A549 (cell line): ENCODE measurements around the gene NUDT1. TPM values are rescaled to one million over a fixed set of nuclear protein-coding genes. Genes with fewer than 3 reads are reported as not detected.

Experiments used
- ATAC-seq, 2 experiments: fragments of 200-7000 bp in 1 of 2; fragments of >200 bp in 1 of 2; cut with Nextera tagmentation in 1 of 2; cut with Tn5 transposase in 1 of 2; 3 replicates each; pipeline versions ENCODE4 v1.8.0 to v1.9.1; 2018 to 2020; ENCODE audit warnings: mild to moderate bottlenecking in 1 of 2, moderate library complexity in 1 of 2
- CTCF ChIA-PET: fragments of 300-600 bp; sonication (Branson Sonifier 250); formaldehyde crosslinking; extraction: SDS; loops from one replicate; lab custom pipeline; 2021; ENCODE audit warnings: antibody characterized with exemption, inconsistent platforms; lab: Yijun Ruan, JAX
- POLR2A ChIA-PET: fragments of 350-600 bp; formaldehyde crosslinking; extraction: SDS; loops from one replicate; lab custom pipeline; 2021; ENCODE audit warnings: antibody characterized with exemption, inconsistent platforms; lab: Yijun Ruan, JAX
- DNase-seq, 2 experiments: peaks; one replicate each; pipeline versions ENCODE4 v3.0.0 to v3.0.0-alpha.2; 2011 to 2016; ENCODE audit warnings: low read depth in 1 of 2, low spot score in 1 of 2
- FAIRE-seq: peaks from 2 replicates; lab custom pipeline; 2011; peaks lifted over from hg19 to GRCh38; lab: Jason Lieb, UNC
- H3K27ac ChIP-seq, 2 experiments: fragments of >200 bp; sonication (Bioruptor Twin); formaldehyde crosslinking; 3 replicates each; pipeline ENCODE4 v1.5.1; 2016 to 2017
- H3K4me1 ChIP-seq: fragments of >200 bp; sonication (Bioruptor Twin); formaldehyde crosslinking; 3 replicates; pipeline ENCODE4 v1.6.1; 2016
- H3K4me2 ChIP-seq: fragments of >200 bp; sonication (Bioruptor Twin); formaldehyde crosslinking; 3 replicates; pipeline ENCODE4 v1.6.1; 2016
- H3K4me3 ChIP-seq: fragments of >200 bp; sonication (Bioruptor Twin); formaldehyde crosslinking; 3 replicates; pipeline ENCODE4 v1.5.1; 2016
- H3K9me3 ChIP-seq: fragments of >200 bp; sonication (Bioruptor Twin); formaldehyde crosslinking; 3 replicates; pipeline ENCODE4 v1.6.1; 2016
- BHLHE40 ChIP-seq: IDR thresholded peaks from 2 replicates; pipeline ENCODE4 v1.6.1; 2012; ENCODE audit warnings: low read depth, low read length, inconsistent platforms
- CBX2 ChIP-seq: fragments of 200-600 bp; sonication (generic); IDR thresholded peaks from 2 replicates; pipeline ENCODE4 v1.6.1; 2016; ENCODE audit warnings: low read depth, mild to moderate bottlenecking, borderline replicate concordance
- CBX8 ChIP-seq: fragments of 200-600 bp; sonication (generic); IDR thresholded peaks from 2 replicates; pipeline ENCODE4 v1.6.1; 2016
- CEBPB ChIP-seq, 2 experiments: fragments of >200 bp in 1 of 2; sonication (Bioruptor Twin) in 1 of 2; formaldehyde crosslinking in 1 of 2; IDR thresholded peaks; 2 replicates each; pipeline ENCODE4 v1.6.1; 2012 to 2016
- CHD4 ChIP-seq: fragments of 200-600 bp; sonication (generic); IDR thresholded peaks from 2 replicates; pipeline ENCODE4 v1.6.1; 2016; ENCODE audit warnings: antibody characterized with exemption, mild to moderate bottlenecking, borderline replicate concordance
- CTCF ChIP-seq: fragments of >200 bp; sonication (Bioruptor Twin); formaldehyde crosslinking; IDR thresholded peaks from 3 replicates; pipeline ENCODE4 v1.5.1; 2016
- EHMT2 ChIP-seq: fragments of 200-600 bp; sonication (generic); IDR thresholded peaks from 2 replicates; pipeline ENCODE4 v1.6.1; 2016; ENCODE audit warnings: antibody characterized with exemption, low read depth, mild to moderate bottlenecking, moderate library complexity
- ELK1 ChIP-seq: fragments of 150-350 bp; IDR thresholded peaks from 2 replicates; pipeline ENCODE4 v1.6.1; 2014; ENCODE audit warnings: low read depth, mild to moderate bottlenecking, low read length
- EP300 ChIP-seq, 2 experiments: fragments of >200 bp; sonication (Bioruptor Twin); formaldehyde crosslinking; IDR thresholded peaks; 2 replicates in 1 of 2; 3 replicates in 1 of 2; pipeline ENCODE4 v1.6.1; 2016 to 2017
- ESRRA ChIP-seq: fragments of 150-350 bp; IDR thresholded peaks from 2 replicates; pipeline ENCODE4 v1.6.1; 2014; ENCODE audit warnings: mild to moderate bottlenecking, low read length, borderline replicate concordance
- FOSL2 ChIP-seq, 2 experiments: fragments of 450-650 bp in 1 of 2; fragments of >200 bp in 1 of 2; sonication (Bioruptor Twin) in 1 of 2; formaldehyde crosslinking; IDR thresholded peaks; 2 replicates each; pipeline versions ENCODE4 v1.5.0 to v1.6.1; 2016 to 2020; ENCODE audit warnings: mild to moderate bottlenecking in 1 of 2, moderate library complexity in 1 of 2
- FOXS1 ChIP-seq: fragments of 250-450 bp; sonication (Bioruptor Pico); IDR thresholded peaks from 2 replicates; pipeline ENCODE4 v1.5.0; 2020; ENCODE audit warnings: mild to moderate bottlenecking, moderate library complexity
- HES2 ChIP-seq: fragments of >200 bp; sonication (Bioruptor Twin); formaldehyde crosslinking; IDR thresholded peaks from 2 replicates; pipeline ENCODE4 v1.6.1; 2016
- HEYL ChIP-seq: fragments of 250-450 bp; sonication (Bioruptor Pico); IDR thresholded peaks from 2 replicates; pipeline ENCODE4 v1.8.0; 2021; ENCODE audit warnings: mild to moderate bottlenecking, moderate library complexity
- HOXB13 ChIP-seq: fragments of 250-450 bp; sonication (Bioruptor Pico); IDR thresholded peaks from 2 replicates; pipeline ENCODE4 v1.5.0; 2020; ENCODE audit warnings: low read depth, mild to moderate bottlenecking, moderate library complexity
- MAFK ChIP-seq: fragments of 450-650 bp; IDR thresholded peaks from 2 replicates; pipeline ENCODE4 v1.6.1; 2014; ENCODE audit not compliant: partially characterized antibody
- MYC ChIP-seq: IDR thresholded peaks from 2 replicates; pipeline ENCODE4 v1.6.1; 2012; ENCODE audit warnings: mild to moderate bottlenecking, inconsistent platforms, low read length, improper control_type of control experiment, borderline replicate concordance
- NR3C1 ChIP-seq: fragments of >200 bp; sonication (Bioruptor Twin); formaldehyde crosslinking; IDR thresholded peaks from 3 replicates; pipeline ENCODE4 v1.6.1; 2017
- PBX3 ChIP-seq: IDR thresholded peaks from 2 replicates; pipeline ENCODE4 v1.6.1; 2012
- POLR2A ChIP-seq: IDR thresholded peaks from 2 replicates; pipeline ENCODE4 v1.6.1; 2012; ENCODE audit warnings: mild to moderate bottlenecking, low read length
- POLR2AphosphoS2 ChIP-seq: conservative IDR thresholded peaks from 2 replicates; pipeline ENCODE4 v1.6.1; 2012; ENCODE audit warnings: low read length, improper control_type of control experiment, inconsistent platforms
- RCOR1 ChIP-seq: fragments of 150-350 bp; IDR thresholded peaks from 2 replicates; pipeline ENCODE4 v1.6.1; 2014; ENCODE audit warnings: antibody characterized with exemption, low read length, low read depth
- SMC3 ChIP-seq: fragments of >200 bp; sonication (Bioruptor Twin); formaldehyde crosslinking; IDR thresholded peaks from 3 replicates; pipeline ENCODE4 v1.6.1; 2018; ENCODE audit warnings: inconsistent platforms
- SREBF2 ChIP-seq: fragments of 450-650 bp; IDR thresholded peaks from 2 replicates; pipeline ENCODE4 v1.6.1; 2014; ENCODE audit warnings: mild to moderate bottlenecking, moderate library complexity
- TFCP2L1 ChIP-seq: fragments of 250-450 bp; sonication (Bioruptor Pico); IDR thresholded peaks from 2 replicates; pipeline ENCODE4 v1.5.0; 2021; ENCODE audit warnings: mild to moderate bottlenecking
- TP53 ChIP-seq: fragments of 250-450 bp; sonication (Bioruptor Pico); IDR thresholded peaks from 2 replicates; pipeline ENCODE4 v1.5.0; 2021; ENCODE audit warnings: mild to moderate bottlenecking, moderate library complexity
- ZC3H11A ChIP-seq: fragments of 450-650 bp; IDR thresholded peaks from 2 replicates; pipeline ENCODE4 v1.6.1; 2014; ENCODE audit warnings: antibody characterized with exemption, mild to moderate bottlenecking
- WGBS: methylation state at CpG from one replicate; pipeline ENCODE4 v1.1.6; 2017; ENCODE audit errors: missing lambda C conversion rate; 5-methylcytosine and 5-hydroxymethylcytosine counted together
- polyA plus RNA-seq, 4 experiments: library from polyadenylated mRNA; depleted of rRNA in 3 of 4; stranded (reverse); fragments of >200 nt; fragmentation: RNase III in 1 of 4; extraction: RNeasy Plus Mini Kit Qiagen cat#74134 plus additional on column Dnase treatment in 1 of 4; gene quantifications; 2 replicates in 3 of 4; 3 replicates in 1 of 4; pipeline ENCODE4 v1.2.3, GENCODE V29; 2011 to 2017

Gene NUDT1
- polyA plus RNA-seq, 2 of the 4 experiments (the other 2 are of a cell fraction), result 38.3 to 92.3 TPM

GRCh38 chr7:2254429-2255144, 12.6 kb downstream of the NUDT1 start (continued):
- no peak for TF ChIP-seq POLR2AphosphoS2
- TF ChIP-seq, all 56 proteins: peak for 0

- FAIRE-seq (no peak), ATAC-seq (no peak), DNase-seq (no peak)
- Histone ChIP-seq H3K27ac (no peak overlapping the region), H3K4me3 (no peak overlapping the region), H3K4me1 (peaks cover under 1% of the 10 kb centered on the region; the same call in 2 of the 3 replicates), H3K4me2 (no peak overlapping the region), H3K9me3 (no peaks in the 10 kb centered on the region)
- ChIA-PET CTCF (interaction anchor here (2.6 kb wide), 1 partner anchor 92 kb away, joined by 11 read pairs; no protein-coding TSS in a partner anchor), POLR2A (interaction anchor here (1.0 kb wide), 1 partner anchor 14 kb away, joined by 3 read pairs; the partner anchor contains the start of genes MRM2 and NUDT1)
- no peak for TF ChIP-seq RCOR1
- TF ChIP-seq CBX2, result no peak
- no peak for TF ChIP-seq NR3C1
- TF ChIP-seq PBX3, result no peak
- TF ChIP-seq FOSL2 (IDR thresholded peaks at IDR 0.05), result no peak
- TF ChIP-seq FOSL2 (CRISPR knock-in tag; IDR thresholded peaks at IDR 0.05), result no peak
- TF ChIP-seq TFCP2L1 (CRISPR knock-in tag), result no peak
- TF ChIP-seq MYC, result no peak
- no peak for TF ChIP-seq HES2
- no peak for TF ChIP-seq CHD4
- TF ChIP-seq ESRRA, result no peak
- no peak for TF ChIP-seq POLR2A
- TF ChIP-seq HEYL, result no peak
- TF ChIP-seq CEBPB (IDR thresholded peaks at IDR 0.05), result no peak
- 87% methylated on average over 32 of the region's 33 CpGs for WGBS
Measured at GRCh38 chr7:2255145-2256139, 13.4 kb downstream of the NUDT1 start.

- ChIA-PET POLR2A (no interaction called here), CTCF (interaction anchor here (1.2 to 2.6 kb wide), 2 partner anchors 9 to 91 kb away, joined by 5 to 11 read pairs; no protein-coding TSS in a partner anchor)
- no peak overlapping the region for H3K4me3 ChIP-seq
- H3K9me3 ChIP-seq, result no peaks in the 10 kb centered on the region
- DNase-seq (no peak), FAIRE-seq (no peak), ATAC-seq (no peak)
- peaks cover 9% of the 10 kb centered on the region for H3K4me1 ChIP-seq
- no peak overlapping the region for H3K27ac ChIP-seq
- H3K4me2 ChIP-seq, result no peak overlapping the region
- WGBS, result 92% methylated on average over 44 of the region's 44 CpGs
- no peak for TF ChIP-seq CTCF
- no peak for TF ChIP-seq SMC3
- TF ChIP-seq ELK1, result no peak
- TF ChIP-seq ESRRA, result no peak
- TF ChIP-seq EP300 (IDR thresholded peaks at IDR 0.05), result no peak
- no peak for TF ChIP-seq ZC3H11A
- no peak for TF ChIP-seq CBX8
- no peak for TF ChIP-seq FOXS1
- TF ChIP-seq HOXB13 (CRISPR knock-in tag), result no peak
- no peak for TF ChIP-seq MAFK
- TF ChIP-seq TP53 (CRISPR knock-in tag), result no peak
- TF ChIP-seq EHMT2, result no peak
- TF ChIP-seq PBX3, result no peak
- no peak for TF ChIP-seq MYC
- no peak for TF ChIP-seq SREBF2
- no peak for TF ChIP-seq BHLHE40
- TF ChIP-seq TFCP2L1 (CRISPR knock-in tag), result no peak
- no peak for TF ChIP-seq CEBPB (IDR thresholded peaks at IDR 0.05)
Measured at GRCh38 chr7:2256306-2257045, 14.4 kb downstream of the NUDT1 start.
